Stimulated activated CD8-positive, alpha-beta memory T cell treated with anti-CD3 and anti-CD28 coated beads, Interleukin-15, amount 100 ng/mL, for 48 hours (primary cell): ENCODE measurements around the gene CTDSPL.
A peak's percentile ranks its signal among the peaks of the same experiment; 100 is the strongest.

Source experiments
- DNase-seq, 2 donors: peaks; one replicate each; pipeline ENCODE4 v3.0.0-alpha.2; 2020; ENCODE audit warnings: low read depth in 2 of 2

CTDSPL gene

DNA sequence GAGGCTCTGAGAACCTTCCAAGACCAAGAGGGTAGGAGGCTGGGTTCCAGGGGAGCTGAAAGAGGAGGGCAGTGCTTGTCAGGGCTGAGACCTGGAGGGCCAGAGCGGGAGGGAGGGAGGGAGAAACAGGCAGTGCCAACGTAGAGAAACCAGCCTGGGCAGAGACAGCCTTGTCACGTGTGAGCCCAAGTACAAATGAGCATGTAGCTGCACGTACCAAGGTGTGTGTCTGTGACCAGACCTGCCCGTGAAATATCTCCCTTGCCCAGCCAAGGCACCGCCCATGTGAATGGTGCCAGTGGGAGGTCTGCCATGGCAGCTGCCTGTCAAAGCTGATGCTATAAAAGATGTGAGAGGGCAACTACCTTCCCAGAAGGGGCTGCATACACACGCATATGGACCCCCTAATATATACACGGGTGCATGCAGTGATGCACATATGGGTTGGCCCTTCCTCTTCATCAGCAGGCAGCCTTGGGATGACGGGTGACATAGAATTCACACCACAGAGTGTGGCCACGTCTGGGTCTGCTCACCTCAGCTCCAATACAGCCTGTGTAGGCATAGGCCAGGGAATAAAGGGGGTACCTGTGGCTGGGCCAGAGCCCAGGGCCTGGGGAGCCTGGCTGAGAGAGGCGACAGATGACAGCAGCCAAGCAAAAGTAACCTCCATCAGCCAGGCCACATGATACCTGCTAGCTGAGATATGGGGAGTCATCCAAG lies 7.8 kb upstream of the CTDSPL start:
- DNase-seq: no peak

- peak; percentile 47 to 57 for DNase-seq
Measured at GRCh38 chr3:37855363-37855970, 6.2 kb upstream of the CTDSPL start.

DNA sequence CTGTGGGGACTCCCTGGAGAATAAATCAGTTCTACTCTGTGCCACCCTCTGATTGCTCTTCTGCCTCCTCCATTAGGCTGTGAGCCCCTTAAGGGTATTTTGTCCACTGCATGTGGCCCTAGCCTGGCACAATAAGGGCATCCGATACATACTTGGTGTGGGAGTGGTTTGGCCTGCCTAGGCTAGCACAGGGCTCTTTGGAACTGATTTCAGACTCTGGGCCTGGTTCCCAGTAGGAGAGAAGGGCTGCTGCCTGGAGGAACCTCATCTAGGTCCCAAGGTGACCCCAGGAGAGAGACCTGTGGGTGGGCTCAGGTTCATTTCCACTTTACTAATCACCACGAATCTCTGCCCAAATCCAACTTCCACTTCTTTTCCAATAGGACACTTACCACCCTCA lies 5.3 kb upstream of the CTDSPL start:
- DNase-seq: no peak

- DNase-seq: no peak
Measured at GRCh38 chr3:37858742-37859141, 2.9 kb upstream of the CTDSPL start.

GRCh38 chr3:37859354-37859753 lies 2.3 kb upstream of the CTDSPL start:
- DNase-seq: no peak

- no peak for DNase-seq
Measured at GRCh38 chr3:37859908-37860199, 1.8 kb upstream of the CTDSPL start.

GRCh38 chr3:37862219-37862902 lies 681 bp downstream of the CTDSPL start:
- no peak for DNase-seq

DNA sequence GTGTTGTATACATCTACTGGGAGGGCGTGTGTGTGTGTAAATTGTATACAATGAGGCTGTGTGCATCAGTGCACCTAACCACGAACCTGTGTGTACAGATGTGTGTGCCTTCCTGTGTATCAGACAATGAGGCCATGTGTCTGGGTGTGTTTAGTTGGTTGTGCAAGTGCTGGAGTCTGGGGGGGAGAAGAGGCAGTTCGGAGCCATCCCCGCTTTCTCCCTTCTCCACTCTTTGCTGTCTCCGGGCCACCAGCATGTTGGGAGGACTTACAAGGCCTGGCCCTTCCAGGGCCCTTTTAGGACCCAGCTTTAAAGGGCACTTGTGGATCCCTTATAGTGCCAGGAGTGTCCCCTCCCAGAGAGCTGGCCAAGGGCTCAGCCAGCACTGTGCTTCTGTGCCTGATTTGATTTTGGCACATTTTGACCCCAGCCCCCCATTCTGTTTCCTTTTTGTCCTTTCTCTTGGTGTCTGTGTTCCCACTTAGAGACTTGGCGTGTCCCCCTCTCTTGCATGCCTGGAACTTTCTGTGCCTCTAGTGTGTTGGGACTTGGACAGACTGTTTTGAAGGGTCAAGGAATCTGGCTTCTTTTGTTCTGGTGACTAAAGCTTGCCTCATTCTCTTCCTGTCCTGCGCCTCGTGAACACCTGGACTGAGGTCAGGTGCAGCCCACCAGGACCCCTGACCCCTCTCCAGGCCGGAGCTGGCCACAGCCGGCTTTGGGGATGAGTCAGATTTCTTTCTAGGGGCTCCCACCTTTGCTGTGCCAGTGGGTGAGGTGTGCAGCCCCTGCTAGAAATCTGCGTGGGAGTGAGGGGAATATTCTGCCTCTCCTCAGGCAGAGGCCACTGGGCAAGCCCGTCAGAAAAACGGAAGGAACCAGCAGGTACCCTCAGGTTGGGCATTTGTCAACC lies 1.5 kb downstream of the CTDSPL start:
- DNase-seq: no peak

GRCh38 chr3:37863949-37864822 lies 2.5 kb downstream of the CTDSPL start:
- DNase-seq: no peak

GRCh38 chr3:37864904-37865303 lies 3.2 kb downstream of the CTDSPL start:
- DNase-seq: no peak

DNA sequence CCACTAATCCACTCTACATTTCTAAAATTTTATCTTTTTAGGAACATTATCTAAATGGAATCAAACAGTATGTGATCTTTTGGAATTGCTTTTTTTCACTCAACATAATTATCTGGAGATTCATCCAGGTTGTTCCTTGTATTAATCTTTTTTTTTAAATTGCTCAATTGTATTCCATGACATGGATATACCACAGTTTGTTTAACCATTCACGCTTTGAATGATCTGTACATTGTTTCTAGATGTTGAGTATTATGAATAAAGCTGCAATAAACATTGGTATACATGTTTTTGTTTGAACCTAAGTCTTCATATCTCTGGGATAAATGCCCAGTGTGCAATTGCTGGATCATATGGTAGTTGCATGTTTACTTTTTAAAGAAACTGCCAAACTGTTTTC lies 5.5 kb downstream of the CTDSPL start:
- DNase-seq: no peak

GRCh38 chr3:37871858-37872257 lies 10.2 kb downstream of the CTDSPL start:
- DNase-seq: no peak

- no peak for DNase-seq
Measured at GRCh38 chr3:37872413-37873160, 10.9 kb downstream of the CTDSPL start.

DNA sequence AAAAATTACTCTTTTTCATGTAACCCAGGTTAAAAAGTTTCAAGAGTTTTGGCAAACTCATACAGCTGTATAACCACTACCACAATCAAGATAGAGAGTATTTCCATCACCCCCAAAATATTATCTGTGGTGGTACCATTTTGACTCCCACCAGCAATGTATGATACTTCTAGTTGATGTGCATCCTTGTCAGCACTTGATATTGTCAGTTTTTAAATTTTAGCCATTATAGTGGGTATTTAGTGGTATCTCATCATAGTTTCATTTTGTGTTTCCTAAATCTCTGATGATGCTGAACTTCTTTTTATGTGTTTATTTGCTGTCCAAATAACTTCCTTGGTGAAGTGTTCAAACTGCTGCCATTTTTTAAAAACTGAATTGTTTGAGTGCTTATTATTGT lies 14.6 kb downstream of the CTDSPL start:
- no peak for DNase-seq

DNA sequence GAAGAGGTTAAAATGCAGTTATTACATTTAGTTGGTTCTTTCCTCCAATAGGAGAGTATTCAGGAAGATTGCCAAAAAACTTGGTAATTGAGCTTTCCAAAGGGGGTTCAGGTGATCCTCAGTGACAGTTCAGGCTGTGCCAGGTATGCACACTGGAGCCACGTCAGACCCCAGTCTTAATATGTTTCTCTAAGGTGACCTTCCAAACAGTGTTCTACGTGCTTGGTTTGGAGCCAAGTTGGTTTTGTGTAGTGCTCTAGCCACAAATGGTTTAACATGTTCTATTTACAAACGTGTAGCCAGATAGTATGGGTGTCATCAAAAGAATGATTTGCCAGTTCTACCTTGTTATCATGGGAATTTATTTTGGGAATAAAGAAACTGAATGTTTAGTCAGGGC lies 21.0 kb downstream of the CTDSPL start:
- DNase-seq: no peak

GRCh38 chr3:37885814-37886213 lies 24.1 kb downstream of the CTDSPL start:
- DNase-seq: no peak

GRCh38 chr3:37886395-37886794 lies 24.7 kb downstream of the CTDSPL start:
- no peak for DNase-seq

- DNase-seq: no peak
Measured at GRCh38 chr3:37887062-37887461, 25.4 kb downstream of the CTDSPL start.

GRCh38 chr3:37887824-37888223 lies 26.1 kb downstream of the CTDSPL start:
- no peak for DNase-seq

- DNase-seq: no peak
Measured at GRCh38 chr3:37888421-37888820, 26.7 kb downstream of the CTDSPL start.

DNA sequence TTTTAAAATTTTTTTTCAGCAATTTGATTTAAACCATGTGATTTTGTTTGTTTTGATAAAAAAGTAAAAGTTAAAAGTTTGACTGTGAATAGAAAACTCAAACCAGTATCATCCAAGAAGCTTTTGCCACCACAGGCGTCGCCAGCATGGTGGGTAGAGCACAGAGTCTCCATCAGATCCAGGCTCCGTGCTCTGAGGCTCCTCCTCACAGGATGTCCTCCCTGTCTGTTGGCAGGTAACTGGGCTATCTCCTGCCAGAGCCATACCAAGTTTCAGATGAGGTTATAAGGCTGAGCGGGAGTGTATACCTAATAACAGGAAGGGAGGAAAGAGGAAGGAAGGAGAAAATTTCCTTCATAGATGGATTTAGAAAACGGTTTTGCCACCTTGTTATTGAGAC lies 28.8 kb downstream of the CTDSPL start:
- DNase-seq: no peak
